GM18517 (cell line): Measurements from ENCODE around the gene CARD10.

ENCODE experiments used
- ATAC-seq: cut with Tn5 transposase; IDR thresholded peaks from one replicate; pipeline ENCODE4 v1.9.1; 2021; ENCODE audit warnings: mild to moderate bottlenecking, moderate library complexity; ENCODE audit not compliant: unreplicated experiment

Gene CARD10

DNA sequence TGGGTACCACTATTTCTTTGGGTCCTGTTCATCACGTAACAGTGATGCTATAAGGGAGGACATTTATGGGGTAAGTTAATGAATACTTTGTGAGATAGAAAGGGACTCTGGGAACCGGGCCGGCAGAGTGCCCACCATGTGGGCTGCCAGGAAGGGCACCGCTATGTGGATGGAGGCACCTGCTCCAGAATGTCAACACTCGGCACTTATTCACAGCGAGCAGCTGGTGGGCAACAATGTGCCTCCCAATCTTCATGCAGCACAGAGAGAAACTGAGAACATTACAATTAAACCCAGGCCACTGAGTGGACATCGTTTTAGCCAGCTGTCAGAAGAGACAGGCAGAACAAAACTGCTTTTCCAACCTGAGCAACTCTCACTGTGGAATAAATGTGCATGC is 76.1 kb downstream of the CARD10 start:
- ATAC-seq: no peak

DNA sequence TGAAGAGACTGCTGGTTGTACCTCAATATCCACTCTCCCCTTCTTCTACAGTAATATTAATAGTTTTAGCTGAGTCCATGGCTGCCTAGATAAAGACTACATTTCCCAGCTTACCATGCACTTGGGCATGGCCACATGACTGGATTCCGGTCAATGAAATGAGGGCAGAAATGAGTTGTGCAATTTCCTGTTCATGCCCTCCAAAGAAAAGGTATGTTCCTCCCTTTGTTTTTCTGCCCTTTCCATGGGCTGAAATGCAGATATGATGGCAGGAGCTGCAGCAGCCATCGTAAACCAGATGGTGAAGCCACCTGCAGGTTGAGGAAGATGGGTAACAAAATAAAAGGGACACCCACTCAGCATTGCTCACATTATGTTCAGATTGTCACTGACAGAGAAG is 76.7 kb downstream of the CARD10 start:
- no peak for ATAC-seq

DNA sequence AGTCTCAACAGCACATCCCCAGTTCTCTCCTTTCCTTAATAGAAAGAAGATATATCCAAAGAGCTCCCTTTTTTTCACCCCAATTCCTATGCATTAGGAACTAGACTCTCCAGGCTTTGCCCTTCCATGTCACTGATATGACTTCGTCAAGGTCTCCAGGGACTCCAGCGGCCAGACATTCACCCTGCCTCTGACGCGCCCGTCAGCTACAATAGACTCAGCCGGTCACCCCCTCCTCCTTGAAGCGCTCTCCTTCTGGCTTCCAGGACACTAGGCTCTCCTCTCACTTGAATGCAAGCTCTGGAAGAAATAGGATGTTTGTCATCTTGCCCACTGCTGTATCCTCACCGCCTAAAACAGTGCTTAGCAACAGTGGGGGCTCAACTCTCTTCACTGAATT is 77.1 kb downstream of the CARD10 start:
- no peak for ATAC-seq

DNA sequence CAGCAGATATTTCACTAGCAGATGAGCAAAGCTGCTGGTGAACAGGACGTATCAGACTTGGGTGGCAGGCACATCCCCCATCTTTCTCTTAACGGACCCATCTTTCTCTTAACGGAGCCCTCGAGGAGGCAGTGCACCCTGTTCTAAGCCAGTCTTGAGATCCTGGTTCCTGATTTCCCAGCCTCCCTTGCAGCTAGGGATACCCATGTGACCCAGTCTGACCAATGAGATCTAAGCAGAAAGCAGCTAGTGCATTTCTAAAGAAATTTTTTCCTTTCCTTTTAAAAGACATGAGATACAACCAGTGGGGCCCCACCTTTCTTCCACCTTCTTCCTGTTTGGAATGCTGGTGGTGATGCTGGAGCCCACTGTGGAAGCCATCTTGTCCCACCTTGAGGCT is 78.3 kb downstream of the CARD10 start:
- ATAC-seq: no peak
